ENCODE data around the gene XRCC3. TPM values are rescaled to one million over a fixed set of nuclear protein-coding genes. Genes with fewer than 3 reads are reported as not detected.

The XRCC3 gene
- total and polyA plus RNA-seq, 2 experiments from 2014 or later: 4.0 to 20.3 TPM

DNA sequence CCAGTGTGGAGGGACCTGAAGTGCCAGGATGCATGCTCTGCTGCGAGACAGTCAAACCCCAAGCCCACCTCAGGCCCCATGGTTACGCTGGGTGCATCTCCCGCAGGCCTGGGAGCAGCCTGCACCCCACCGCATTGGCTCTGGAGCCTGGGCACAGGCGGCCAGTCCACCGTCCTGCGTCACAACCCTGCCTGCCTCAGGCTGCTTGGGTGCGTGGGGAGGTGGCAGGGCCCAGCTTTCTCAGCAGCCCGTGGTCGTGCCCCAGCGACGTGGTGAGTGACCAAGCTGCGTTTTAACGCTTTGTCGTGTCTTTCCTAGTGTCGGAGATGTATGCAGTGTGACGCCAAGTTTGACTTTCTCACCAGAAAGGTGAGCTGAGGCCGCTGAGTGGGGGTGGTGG, 11.2 kb upstream of the XRCC3 start:
- no peaks in the 10 kb centered on the region for H3K9me2 ChIP-seq (ENCODE audit: insufficient read depth)
- H3K9ac ChIP-seq: no peak overlapping the region
- no peaks in the 10 kb centered on the region for H3K27me3 ChIP-seq (replicated peaks; ENCODE audit: insufficient read depth)
- H3K36me3 ChIP-seq (ENCODE audit: low read depth): peaks cover 4% of the 10 kb centered on the region; the same call in 1 of the 2 replicates
- no peak for DNase-seq
- H3K4me2 ChIP-seq (ENCODE audit: unreplicated experiment): no peak overlapping the region
- H3F3A ChIP-seq (ENCODE audit: insufficient read depth): no peaks in the 10 kb centered on the region
- in situ Hi-C loops (cut with MboI): no loop called here
- H3K9me3 ChIP-seq (ENCODE audit: low read depth): no peaks in the 10 kb centered on the region
- 96 to 98% methylated on average over 17 to 18 of the region's 18 CpGs for WGBS, 2 experiments (ENCODE audit: low coverage in 1 of 2, low lambda C conversion rate in 2 of 2, missing lambda C conversion rate in 2 of 2)
- H2AFZ ChIP-seq: no peak overlapping the region
- no peaks in the 10 kb centered on the region; the same call in 1 of the 2 replicates for H4K20me1 ChIP-seq (ENCODE audit: insufficient read depth)
- no peak overlapping the region for H3K4me3 ChIP-seq
- TF ChIP-seq EZH2phosphoT487 (IDR thresholded peaks at IDR 0.05; ENCODE audit: insufficient read depth, low read depth) (no peak), EZH2 (IDR thresholded peaks at IDR 0.05; ENCODE audit: insufficient read depth, poor library complexity, severe bottlenecking) (no peak)
- peaks cover 64% of the 10 kb centered on the region for H3K79me2 ChIP-seq (ENCODE audit: insufficient read depth)
- H3K27ac ChIP-seq: no peak overlapping the region
- peaks cover 26% of the 10 kb centered on the region for H3K4me1 ChIP-seq (ENCODE audit: insufficient read depth)

DNA sequence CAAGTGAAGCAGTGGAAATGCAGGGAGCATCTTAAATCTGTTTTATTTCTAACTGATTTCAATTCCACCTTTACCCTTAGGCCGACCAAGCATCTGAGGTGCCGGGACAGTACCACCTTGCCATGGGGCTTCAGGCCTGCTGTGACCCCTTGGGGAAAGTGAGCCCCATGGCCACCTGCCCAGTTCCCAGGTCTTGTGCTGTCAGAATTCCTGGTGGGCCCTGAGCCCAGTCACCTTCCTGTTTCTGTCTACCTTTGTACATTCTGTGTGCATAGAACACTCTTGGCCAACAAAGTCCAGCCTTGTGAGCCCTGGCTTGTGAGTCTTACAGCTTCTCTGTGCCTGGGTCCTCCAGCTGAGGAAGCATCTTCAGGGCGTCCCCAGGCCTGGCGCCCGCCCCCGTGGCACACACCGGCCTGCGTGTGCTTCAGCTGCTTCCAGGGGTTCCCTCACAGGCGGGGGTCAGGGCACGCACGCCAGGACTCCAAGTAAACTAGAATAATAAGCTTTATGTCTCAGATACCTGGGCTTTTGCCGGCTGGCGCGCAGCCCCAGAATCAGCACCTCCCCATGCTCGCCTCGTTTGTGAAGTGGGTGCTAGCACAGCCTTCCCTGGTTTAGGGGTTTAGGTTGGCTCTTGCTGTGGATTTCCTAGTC, 10.6 kb upstream of the XRCC3 start:
- 95 to 97% methylated on average over 16 of the region's 16 CpGs for WGBS, 2 experiments (ENCODE audit: low coverage in 1 of 2, low lambda C conversion rate in 2 of 2, missing lambda C conversion rate in 2 of 2)
- H2AFZ ChIP-seq: no peak overlapping the region
- DNase-seq: no peak
- H3K36me3 ChIP-seq (ENCODE audit: low read depth): peaks cover 4% of the 10 kb centered on the region; the same call in 1 of the 2 replicates
- no peak for TF ChIP-seq EZH2phosphoT487 (IDR thresholded peaks at IDR 0.05; ENCODE audit: insufficient read depth, low read depth)
- TF ChIP-seq EZH2 (IDR thresholded peaks at IDR 0.05; ENCODE audit: insufficient read depth, poor library complexity, severe bottlenecking): no peak
- no peak overlapping the region for H3K4me2 ChIP-seq (ENCODE audit: unreplicated experiment)
- no peaks in the 10 kb centered on the region for H3F3A ChIP-seq (ENCODE audit: insufficient read depth)
- H4K20me1 ChIP-seq (ENCODE audit: insufficient read depth): no peaks in the 10 kb centered on the region; the same call in 1 of the 2 replicates
- no peaks in the 10 kb centered on the region for H3K9me2 ChIP-seq (ENCODE audit: insufficient read depth)
- no peak overlapping the region for H3K27ac ChIP-seq
- H3K79me2 ChIP-seq (ENCODE audit: insufficient read depth): peaks cover 70% of the 10 kb centered on the region
- H3K4me1 ChIP-seq (ENCODE audit: insufficient read depth): peaks cover 28% of the 10 kb centered on the region
- H3K4me3 ChIP-seq: no peak overlapping the region
- in situ Hi-C loops (cut with MboI): no loop called here
- H3K9me3 ChIP-seq (ENCODE audit: low read depth): no peaks in the 10 kb centered on the region
- no peaks in the 10 kb centered on the region for H3K27me3 ChIP-seq (replicated peaks; ENCODE audit: insufficient read depth)
- no peak overlapping the region for H3K9ac ChIP-seq

DNA sequence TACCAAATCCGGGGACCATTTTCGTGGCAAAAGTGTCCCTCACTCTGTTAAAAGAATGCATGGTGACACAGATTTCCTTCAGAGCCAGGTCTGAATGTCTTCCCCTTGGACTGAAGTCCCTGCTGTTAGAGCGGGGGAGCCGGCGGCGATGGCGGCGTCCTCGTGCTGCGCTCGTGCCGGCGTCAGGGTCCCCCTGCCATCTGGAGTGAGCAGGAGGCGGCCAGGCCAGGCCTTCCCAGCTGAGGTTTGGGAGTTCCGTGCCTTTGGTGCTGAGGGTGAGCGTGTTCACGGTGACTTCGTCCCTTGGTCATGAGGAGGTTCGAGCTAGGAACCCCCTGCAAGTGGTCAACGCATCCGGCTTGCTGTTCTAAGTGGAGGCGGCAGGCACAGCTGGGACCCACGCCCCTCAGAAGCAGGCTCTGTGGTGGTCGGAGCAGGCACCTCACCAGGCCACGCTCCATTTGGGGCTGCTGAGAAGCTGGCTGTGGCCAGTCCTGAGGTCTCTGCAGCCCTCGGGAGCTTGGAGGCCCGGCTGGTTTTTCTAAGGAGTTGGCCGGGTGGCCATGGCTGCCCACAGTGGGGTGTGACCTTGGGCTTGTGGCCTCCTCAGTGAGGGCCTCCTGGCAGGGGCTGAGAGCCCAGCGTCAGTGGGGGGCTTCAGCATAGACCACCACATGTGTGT, 9.9 kb upstream of the XRCC3 start:
- WGBS, 2 experiments (ENCODE audit: low coverage in 1 of 2, low lambda C conversion rate in 2 of 2, missing lambda C conversion rate in 2 of 2): 94 to 96% methylated on average over 28 to 29 of the region's 29 CpGs
- no peaks in the 10 kb centered on the region for H3K9me2 ChIP-seq (ENCODE audit: insufficient read depth)
- H3K9ac ChIP-seq: no peak overlapping the region
- H3F3A ChIP-seq (ENCODE audit: insufficient read depth): no peaks in the 10 kb centered on the region
- peaks cover 28% of the 10 kb centered on the region for H3K4me1 ChIP-seq (ENCODE audit: insufficient read depth)
- H3K4me3 ChIP-seq: no peak overlapping the region
- H3K27me3 ChIP-seq (replicated peaks; ENCODE audit: insufficient read depth): no peaks in the 10 kb centered on the region
- TF ChIP-seq EZH2 (IDR thresholded peaks at IDR 0.05; ENCODE audit: insufficient read depth, poor library complexity, severe bottlenecking): no peak
- TF ChIP-seq EZH2phosphoT487 (IDR thresholded peaks at IDR 0.05; ENCODE audit: insufficient read depth, low read depth): no peak
- H4K20me1 ChIP-seq (ENCODE audit: insufficient read depth): no peaks in the 10 kb centered on the region; the same call in 1 of the 2 replicates
- in situ Hi-C loops (cut with MboI): no loop called here
- no peak overlapping the region for H3K4me2 ChIP-seq (ENCODE audit: unreplicated experiment)
- no peak overlapping the region for H3K27ac ChIP-seq
- H3K36me3 ChIP-seq (ENCODE audit: low read depth): peaks cover 4% of the 10 kb centered on the region; the same call in 1 of the 2 replicates
- H3K9me3 ChIP-seq (ENCODE audit: low read depth): no peaks in the 10 kb centered on the region
- peaks cover 77% of the 10 kb centered on the region for H3K79me2 ChIP-seq (ENCODE audit: insufficient read depth)
- no peak for DNase-seq
- no peak overlapping the region for H2AFZ ChIP-seq

DNA sequence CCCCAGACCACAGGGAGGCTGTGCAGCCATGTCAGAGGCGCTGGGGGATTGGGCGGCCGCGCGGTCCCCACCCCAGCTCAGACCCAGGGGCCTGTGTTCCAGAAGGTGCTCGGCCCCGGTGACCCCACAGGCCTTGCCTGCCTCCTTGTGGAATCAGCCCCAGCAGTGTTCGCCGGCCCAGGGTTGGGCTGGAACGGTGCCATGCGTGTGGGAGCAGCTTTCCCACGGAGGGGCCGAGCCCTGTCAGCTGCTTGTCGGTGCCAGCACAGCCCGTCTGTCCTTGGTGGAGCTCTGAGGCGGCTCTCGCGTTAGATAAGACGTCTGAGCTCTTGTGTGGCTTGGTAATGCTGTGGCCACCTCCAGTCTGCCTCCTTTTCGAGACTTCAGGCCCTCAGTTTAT, 8.9 kb upstream of the XRCC3 start:
- Histone ChIP-seq H3K9ac (peak overlapping the region; percentile 30), H3K4me3 (no peak overlapping the region), H3F3A (ENCODE audit: insufficient read depth) (no peaks in the 10 kb centered on the region), H3K4me2 (ENCODE audit: unreplicated experiment) (no peak overlapping the region), H2AFZ (no peak overlapping the region), H4K20me1 (ENCODE audit: insufficient read depth) (no peaks in the 10 kb centered on the region; the same call in 1 of the 2 replicates), H3K27me3 (replicated peaks; ENCODE audit: insufficient read depth) (no peaks in the 10 kb centered on the region), H3K9me2 (ENCODE audit: insufficient read depth) (no peaks in the 10 kb centered on the region), H3K27ac (no peak overlapping the region), H3K4me1 (ENCODE audit: insufficient read depth) (peaks cover 28% of the 10 kb centered on the region), H3K36me3 (ENCODE audit: low read depth) (no peaks in the 10 kb centered on the region), H3K79me2 (ENCODE audit: insufficient read depth) (peaks cover 87% of the 10 kb centered on the region), H3K9me3 (ENCODE audit: low read depth) (no peaks in the 10 kb centered on the region)
- WGBS, 2 experiments (ENCODE audit: low coverage in 1 of 2, low lambda C conversion rate in 2 of 2, missing lambda C conversion rate in 2 of 2): 47 to 48% methylated on average over 20 of the region's 20 CpGs
- DNase-seq: peak; percentile 74
- no peak for TF ChIP-seq EZH2phosphoT487 (IDR thresholded peaks at IDR 0.05; ENCODE audit: insufficient read depth, low read depth)
- no peak for TF ChIP-seq EZH2 (IDR thresholded peaks at IDR 0.05; ENCODE audit: insufficient read depth, poor library complexity, severe bottlenecking)
- in situ Hi-C loops (cut with MboI): no loop called here
